ENCODE measurements around the gene NARF. TPM values are rescaled to one million over a fixed set of nuclear protein-coding genes. Genes with fewer than 3 reads are reported as not detected.

The NARF gene
- total RNA-seq, 2 experiments from 2014 or later, result 75.0 to 151 TPM

DNA sequence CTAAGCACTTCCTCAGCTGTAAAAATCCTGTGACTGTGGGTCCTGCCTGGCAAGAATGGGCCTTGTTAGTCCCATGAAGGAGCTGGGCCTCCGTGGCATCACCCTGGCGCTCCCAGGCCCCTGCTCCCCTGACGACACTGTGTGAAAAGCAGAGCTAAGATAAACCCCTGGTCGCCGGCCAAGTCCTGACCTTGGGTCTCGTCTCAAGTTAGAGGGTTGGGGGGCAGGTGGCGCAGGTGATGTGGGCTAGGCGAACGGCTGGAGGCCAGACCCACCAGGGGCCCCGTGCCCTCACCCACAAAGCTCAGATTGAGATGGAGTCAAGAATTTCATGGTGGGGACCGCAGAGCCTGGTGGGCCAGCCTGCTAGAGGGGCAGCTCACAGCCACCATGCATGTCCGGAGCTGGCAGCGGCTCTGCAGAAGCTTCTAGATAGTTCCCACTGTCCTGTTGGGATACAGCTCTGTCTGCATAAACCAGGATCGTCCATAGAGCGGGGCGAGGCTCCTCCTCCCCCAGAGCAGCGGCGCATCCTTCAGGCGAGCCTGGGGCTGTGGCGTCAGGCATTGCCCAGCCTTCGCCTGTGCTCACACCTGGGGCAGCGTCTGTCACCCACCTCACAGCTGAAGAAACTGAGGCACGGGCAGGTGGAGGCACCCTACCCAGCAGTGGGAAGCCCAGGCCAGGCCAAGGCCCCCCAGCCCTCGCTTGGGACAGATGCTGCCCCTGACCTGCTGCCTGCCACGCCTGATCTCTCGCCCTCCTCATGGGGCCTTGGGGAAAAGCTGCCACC is 19.9 kb upstream of the NARF start:
- H3K9me3 ChIP-seq (ENCODE audit: low read length), result no peaks in the 10 kb centered on the region
- H3K4me1 ChIP-seq (ENCODE audit: insufficient read depth, low read length, poor library complexity, severe bottlenecking), result peaks cover 11% of the 10 kb centered on the region
- H3K9me2 ChIP-seq (ENCODE audit: insufficient read depth, low read length), result no peaks in the 10 kb centered on the region
- DNase-seq (ENCODE audit: low spot score), result no peak
- H2AFZ ChIP-seq (ENCODE audit: low read length), result no peak overlapping the region
- no peaks in the 10 kb centered on the region for H4K20me1 ChIP-seq (ENCODE audit: insufficient read depth, low read length)
- intact Hi-C loops (cut with micrococcal nuclease; ENCODE audit: unreplicated experiment), result no loop called here
- peaks cover 79% of the 10 kb centered on the region for H3K36me3 ChIP-seq (ENCODE audit: insufficient read depth, low read length)
- no peak overlapping the region for H3K4me3 ChIP-seq (ENCODE audit: low read depth, low read length, poor library complexity, severe bottlenecking)
- no peak for TF ChIP-seq EZH2phosphoT487 (IDR thresholded peaks at IDR 0.05; ENCODE audit: borderline replicate concordance, low read depth, low read length)
- TF ChIP-seq, protein P1, sequence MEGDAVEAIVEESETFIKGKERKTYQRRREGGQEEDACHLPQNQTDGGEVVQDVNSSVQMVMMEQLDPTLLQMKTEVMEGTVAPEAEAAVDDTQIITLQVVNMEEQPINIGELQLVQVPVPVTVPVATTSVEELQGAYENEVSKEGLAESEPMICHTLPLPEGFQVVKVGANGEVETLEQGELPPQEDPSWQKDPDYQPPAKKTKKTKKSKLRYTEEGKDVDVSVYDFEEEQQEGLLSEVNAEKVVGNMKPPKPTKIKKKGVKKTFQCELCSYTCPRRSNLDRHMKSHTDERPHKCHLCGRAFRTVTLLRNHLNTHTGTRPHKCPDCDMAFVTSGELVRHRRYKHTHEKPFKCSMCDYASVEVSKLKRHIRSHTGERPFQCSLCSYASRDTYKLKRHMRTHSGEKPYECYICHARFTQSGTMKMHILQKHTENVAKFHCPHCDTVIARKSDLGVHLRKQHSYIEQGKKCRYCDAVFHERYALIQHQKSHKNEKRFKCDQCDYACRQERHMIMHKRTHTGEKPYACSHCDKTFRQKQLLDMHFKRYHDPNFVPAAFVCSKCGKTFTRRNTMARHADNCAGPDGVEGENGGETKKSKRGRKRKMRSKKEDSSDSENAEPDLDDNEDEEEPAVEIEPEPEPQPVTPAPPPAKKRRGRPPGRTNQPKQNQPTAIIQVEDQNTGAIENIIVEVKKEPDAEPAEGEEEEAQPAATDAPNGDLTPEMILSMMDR (conservative IDR thresholded peaks at IDR 0.05; ENCODE audit: low read length), result no peak
- H3K79me2 ChIP-seq (ENCODE audit: insufficient read depth, low read depth, low read length), result no peaks in the 10 kb centered on the region
- POLR2A ChIA-PET, result interaction anchor here (1.3 kb wide), 1 partner anchor 10 kb away, joined by 5 read pairs; no protein-coding TSS in a partner anchor
- H3K27ac ChIP-seq (ENCODE audit: low read depth, low read length, poor library complexity, severe bottlenecking), result no peak overlapping the region
- CTCF ChIA-PET (ENCODE audit: unreplicated experiment), result no interaction called here
- no peak overlapping the region for H3K4me2 ChIP-seq (ENCODE audit: low read length)
- no TSS peak for BruUV-seq (replicated peaks)

DNA sequence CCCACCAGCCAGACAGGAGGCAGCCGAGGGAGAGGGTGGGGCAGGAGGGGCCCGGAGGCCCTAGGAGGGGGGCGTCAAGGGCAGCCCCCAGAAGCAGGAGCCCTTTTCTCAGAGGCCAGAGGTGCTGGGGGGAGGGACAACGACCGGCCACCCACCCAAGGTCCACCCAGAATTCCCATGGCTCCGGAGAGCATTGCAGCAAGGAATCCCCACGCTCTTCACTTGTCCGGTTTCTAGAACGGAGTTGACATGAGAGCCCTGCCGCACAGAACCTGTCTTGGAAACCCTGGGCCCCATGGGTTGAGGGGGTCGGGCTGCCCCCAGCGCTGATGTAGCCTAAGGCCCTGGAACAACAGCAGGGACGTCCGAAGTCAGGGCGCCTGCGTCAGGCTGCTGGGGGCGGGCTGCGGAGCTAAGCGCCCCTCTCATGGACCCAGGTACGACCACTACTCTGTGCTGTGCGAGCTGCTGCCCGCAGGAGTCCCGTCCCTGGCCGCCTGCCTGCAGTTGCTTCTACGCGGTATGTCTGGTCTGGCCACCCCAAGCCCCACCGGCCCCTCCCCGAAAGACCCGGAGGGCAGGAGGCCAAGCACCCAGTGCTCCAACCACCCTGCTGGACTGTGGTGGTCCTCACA is 19.2 kb upstream of the NARF start:
- H4K20me1 ChIP-seq (ENCODE audit: insufficient read depth, low read length), result no peaks in the 10 kb centered on the region
- no peak overlapping the region for H3K4me2 ChIP-seq (ENCODE audit: low read length)
- H3K79me2 ChIP-seq (ENCODE audit: insufficient read depth, low read depth, low read length), result no peaks in the 10 kb centered on the region
- TF ChIP-seq EZH2phosphoT487 (IDR thresholded peaks at IDR 0.05; ENCODE audit: borderline replicate concordance, low read depth, low read length), result no peak
- TF ChIP-seq, protein P1 (conservative IDR thresholded peaks at IDR 0.05; ENCODE audit: low read length), result no peak
- no peak overlapping the region for H3K27ac ChIP-seq (ENCODE audit: low read depth, low read length, poor library complexity, severe bottlenecking)
- POLR2A ChIA-PET, result no interaction called here
- peaks cover 80% of the 10 kb centered on the region for H3K36me3 ChIP-seq (ENCODE audit: insufficient read depth, low read length)
- no peaks in the 10 kb centered on the region for H3K9me2 ChIP-seq (ENCODE audit: insufficient read depth, low read length)
- no peak overlapping the region for H3K4me3 ChIP-seq (ENCODE audit: low read depth, low read length, poor library complexity, severe bottlenecking)
- H3K9me3 ChIP-seq (ENCODE audit: low read length), result no peaks in the 10 kb centered on the region
- CTCF ChIA-PET (ENCODE audit: unreplicated experiment), result no interaction called here
- no peak for DNase-seq (ENCODE audit: low spot score)
- BruUV-seq (replicated peaks), result no TSS peak
- intact Hi-C loops (cut with micrococcal nuclease; ENCODE audit: unreplicated experiment), result no loop called here
- no peak overlapping the region for H2AFZ ChIP-seq (ENCODE audit: low read length)
- peaks cover 6% of the 10 kb centered on the region for H3K4me1 ChIP-seq (ENCODE audit: insufficient read depth, low read length, poor library complexity, severe bottlenecking)

DNA sequence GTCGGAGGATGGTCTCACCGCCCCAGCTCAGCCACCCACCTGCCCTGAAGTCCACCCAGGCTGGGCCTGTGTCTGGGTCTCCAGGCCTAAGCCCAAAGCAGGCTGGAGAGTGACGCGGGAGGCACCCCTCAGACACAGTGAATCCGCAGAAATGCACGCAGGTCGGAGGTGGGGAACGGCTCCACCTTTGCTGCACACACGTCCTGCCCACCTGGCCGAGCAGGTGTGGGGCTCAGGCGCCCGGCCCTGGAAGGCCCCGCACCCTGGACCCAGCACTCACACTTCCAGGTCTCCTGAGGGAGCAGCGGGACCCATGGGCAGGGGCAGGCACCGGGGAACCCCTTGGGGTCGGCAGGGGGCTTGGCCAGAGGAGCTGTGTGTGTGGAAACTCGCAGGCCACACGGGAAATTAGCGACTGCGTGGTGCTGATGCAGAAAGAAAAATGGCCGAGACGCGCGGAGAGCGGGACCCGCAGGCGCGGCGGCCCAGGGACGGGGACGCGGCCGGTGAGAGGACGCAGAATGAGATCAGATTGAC is 18.6 kb upstream of the NARF start:
- no peak overlapping the region for H3K4me3 ChIP-seq (ENCODE audit: low read depth, low read length, poor library complexity, severe bottlenecking)
- H3K27ac ChIP-seq (ENCODE audit: low read depth, low read length, poor library complexity, severe bottlenecking), result no peak overlapping the region
- no peak for DNase-seq (ENCODE audit: low spot score)
- BruUV-seq (replicated peaks), result no TSS peak
- no peaks in the 10 kb centered on the region for H3K4me1 ChIP-seq (ENCODE audit: insufficient read depth, low read length, poor library complexity, severe bottlenecking)
- H3K36me3 ChIP-seq (ENCODE audit: insufficient read depth, low read length), result peaks cover 86% of the 10 kb centered on the region
- intact Hi-C loops (cut with micrococcal nuclease; ENCODE audit: unreplicated experiment), result no loop called here
- no peaks in the 10 kb centered on the region for H3K9me2 ChIP-seq (ENCODE audit: insufficient read depth, low read length)
- ChIA-PET CTCF (ENCODE audit: unreplicated experiment) (no interaction called here), POLR2A (no interaction called here)
- H3K79me2 ChIP-seq (ENCODE audit: insufficient read depth, low read depth, low read length), result no peaks in the 10 kb centered on the region
- no peaks in the 10 kb centered on the region for H3K9me3 ChIP-seq (ENCODE audit: low read length)
- TF ChIP-seq, protein P1 (conservative IDR thresholded peaks at IDR 0.05; ENCODE audit: low read length), result no peak
- no peak for TF ChIP-seq EZH2phosphoT487 (IDR thresholded peaks at IDR 0.05; ENCODE audit: borderline replicate concordance, low read depth, low read length)
- H4K20me1 ChIP-seq (ENCODE audit: insufficient read depth, low read length), result no peaks in the 10 kb centered on the region
- no peak overlapping the region for H3K4me2 ChIP-seq (ENCODE audit: low read length)
- no peak overlapping the region for H2AFZ ChIP-seq (ENCODE audit: low read length)
